ENCODE data around the gene HTR7.
"Not testable (repeated sequence)": the region's sequence is repeated elsewhere in the genome, so short reads cannot be mapped to it uniquely, and the experiment has no call there.

HTR7 gene

GRCh38 chr10:90858461-90858968, 676 bp upstream of the HTR7 start:
- DNase-seq (ENCODE audit: low read depth), result no peak

GRCh38 chr10:90856964-90857634, 740 bp downstream of the HTR7 start:
- no peak for DNase-seq (ENCODE audit: low read depth)

- no peak for DNase-seq (ENCODE audit: low read depth)
Measured at GRCh38 chr10:90856261-90856660, 1.6 kb downstream of the HTR7 start.

- DNase-seq (ENCODE audit: low read depth), result no peak
Measured at GRCh38 chr10:90855126-90855525, 2.7 kb downstream of the HTR7 start.

- DNase-seq (ENCODE audit: low read depth), result no peak
Measured at GRCh38 chr10:90849956-90850749, 7.7 kb downstream of the HTR7 start.

GRCh38 chr10:90847436-90847835, 10.4 kb downstream of the HTR7 start:
- DNase-seq (ENCODE audit: low read depth), result no peak

GRCh38 chr10:90846746-90847145, 11.1 kb downstream of the HTR7 start:
- no peak for DNase-seq (ENCODE audit: low read depth)

- no peak for DNase-seq (ENCODE audit: low read depth)
Measured at GRCh38 chr10:90845726-90846125, 12.1 kb downstream of the HTR7 start.

- no peak for DNase-seq (ENCODE audit: low read depth)
Measured at GRCh38 chr10:90842725-90843124, 15.1 kb downstream of the HTR7 start.

GRCh38 chr10:90837486-90837885, 20.4 kb downstream of the HTR7 start:
- no peak for DNase-seq (ENCODE audit: low read depth)

- DNase-seq (ENCODE audit: low read depth), result no peak
Measured at GRCh38 chr10:90834326-90834725, 23.5 kb downstream of the HTR7 start.

GRCh38 chr10:90832111-90832510, 25.7 kb downstream of the HTR7 start:
- DNase-seq (ENCODE audit: low read depth), result no peak

- no peak for DNase-seq (ENCODE audit: low read depth)
Measured at GRCh38 chr10:90822508-90822907, 35.3 kb downstream of the HTR7 start.

GRCh38 chr10:90821864-90822263, 36.0 kb downstream of the HTR7 start:
- not testable (repeated sequence) for DNase-seq (ENCODE audit: low read depth)

- DNase-seq (ENCODE audit: low read depth), result no peak
Measured at GRCh38 chr10:90819911-90820310, 37.9 kb downstream of the HTR7 start.

GRCh38 chr10:90818736-90819135, 39.1 kb downstream of the HTR7 start:
- DNase-seq (ENCODE audit: low read depth), result no peak

- no peak for DNase-seq (ENCODE audit: low read depth)
Measured at GRCh38 chr10:90817128-90817889, 40.5 kb downstream of the HTR7 start.

- DNase-seq (ENCODE audit: low read depth), result no peak
Measured at GRCh38 chr10:90816466-90816865, 41.4 kb downstream of the HTR7 start.

- DNase-seq (ENCODE audit: low read depth), result no peak
Measured at GRCh38 chr10:90813594-90814365, 44.1 kb downstream of the HTR7 start.

- not testable (repeated sequence) for DNase-seq (ENCODE audit: low read depth)
Measured at GRCh38 chr10:90807106-90807505, 50.7 kb downstream of the HTR7 start.

GRCh38 chr10:90806677-90807076, 51.2 kb downstream of the HTR7 start:
- DNase-seq (ENCODE audit: low read depth), result no peak

GRCh38 chr10:90805206-90805605, 52.6 kb downstream of the HTR7 start:
- no peak for DNase-seq (ENCODE audit: low read depth)
